WTC11 (cell line): ENCODE data around the gene FASTKD3.

Source experiments
- CBFB ChIP-seq: sonication (generic); formaldehyde crosslinking; IDR thresholded peaks from 2 replicates; pipeline ENCODE4 v1.8.1; 2022; ENCODE audit warnings: mild to moderate bottlenecking, low read depth, missing genetic modification reagents
- CREB1 ChIP-seq: sonication (generic); formaldehyde crosslinking; IDR thresholded peaks from 2 replicates; pipeline ENCODE4 v1.8.0; 2023; ENCODE audit warnings: mild to moderate bottlenecking, missing genetic modification reagents
- SMAD3 ChIP-seq: sonication (generic); formaldehyde crosslinking; IDR thresholded peaks from 2 replicates; pipeline ENCODE4 v1.8.0; 2022; ENCODE audit warnings: missing genetic modification reagents, mild to moderate bottlenecking, borderline replicate concordance
- SP1 ChIP-seq: sonication (generic); formaldehyde crosslinking; conservative IDR thresholded peaks from 2 replicates; pipeline ENCODE4 v1.8.1; 2022; ENCODE audit warnings: missing genetic modification reagents
- ZNF121 ChIP-seq: sonication (generic); formaldehyde crosslinking; IDR thresholded peaks from 2 replicates; pipeline ENCODE4 v1.8.0; 2023; ENCODE audit warnings: missing genetic modification reagents
- TF ChIP-seq, protein P1 (sequence below): sonication (generic); formaldehyde crosslinking; IDR thresholded peaks from 2 replicates; pipeline ENCODE4 v1.8.1; 2022; ENCODE audit warnings: missing genetic modification reagents, borderline replicate concordance
- TF ChIP-seq, protein P2 (sequence below): fragments of 200-600 bp; IDR thresholded peaks from 2 replicates; pipeline ENCODE4 v1.8.0; 2022; ENCODE audit warnings: antibody characterized with exemption
- TF ChIP-seq, protein P3 (sequence below): sonication (generic); formaldehyde crosslinking; IDR thresholded peaks from 2 replicates; pipeline ENCODE4 v1.8.1; 2023; ENCODE audit warnings: mild to moderate bottlenecking, missing genetic modification reagents
- TF ChIP-seq, protein P4 (sequence below): sonication (generic); formaldehyde crosslinking; conservative IDR thresholded peaks from 2 replicates; pipeline ENCODE4 v1.8.1; 2022; ENCODE audit warnings: mild to moderate bottlenecking, missing genetic modification reagents
- TF ChIP-seq, protein P5 (sequence below): sonication (generic); formaldehyde crosslinking; IDR thresholded peaks from 2 replicates; pipeline ENCODE4 v1.8.1; 2022; ENCODE audit warnings: low read depth, missing genetic modification reagents, borderline replicate concordance
- TF ChIP-seq, protein P6 (sequence below): sonication (generic); formaldehyde crosslinking; IDR thresholded peaks from 2 replicates; pipeline ENCODE4 v1.8.1; 2023; ENCODE audit warnings: mild to moderate bottlenecking, missing genetic modification reagents
- TF ChIP-seq, protein P7 (sequence below): fragments of 250-450 bp; sonication (Bioruptor Pico); IDR thresholded peaks from 2 replicates; pipeline ENCODE4 v2.1.2; 2022; ENCODE audit warnings: mild to moderate bottlenecking, moderate library complexity
- TF ChIP-seq, protein P8 (sequence below): sonication (generic); formaldehyde crosslinking; IDR thresholded peaks from 2 replicates; pipeline ENCODE4 v1.8.1; 2023; ENCODE audit warnings: mild to moderate bottlenecking, moderate library complexity, missing genetic modification reagents

DNA sequence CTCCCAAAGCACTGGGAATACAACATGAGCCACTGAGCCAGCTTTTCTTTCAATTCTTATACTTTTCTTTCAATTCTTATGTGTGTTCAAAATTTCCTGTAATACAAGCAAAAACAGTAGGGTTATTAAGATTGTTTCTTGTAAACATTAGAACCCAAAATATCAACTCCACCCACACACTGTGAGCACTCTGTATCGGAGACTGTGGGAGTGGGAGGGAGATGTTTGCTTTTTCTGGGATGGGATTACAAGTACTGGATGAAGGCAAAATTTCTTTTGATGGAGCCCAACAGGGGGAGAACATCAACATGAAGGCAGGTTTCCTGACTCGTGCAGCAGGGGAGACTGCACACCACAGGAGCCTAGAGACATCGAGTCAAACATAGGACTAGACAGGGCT, 13.2 kb downstream of the FASTKD3 start:
- TF ChIP-seq CBFB (CRISPR knock-in tag) (no peak), ZNF121 (CRISPR knock-in tag) (no peak), SMAD3 (CRISPR knock-in tag) (no peak), SP1 (CRISPR knock-in tag) (no peak), CREB1 (CRISPR knock-in tag) (no peak)
- TF ChIP-seq, protein P1, sequence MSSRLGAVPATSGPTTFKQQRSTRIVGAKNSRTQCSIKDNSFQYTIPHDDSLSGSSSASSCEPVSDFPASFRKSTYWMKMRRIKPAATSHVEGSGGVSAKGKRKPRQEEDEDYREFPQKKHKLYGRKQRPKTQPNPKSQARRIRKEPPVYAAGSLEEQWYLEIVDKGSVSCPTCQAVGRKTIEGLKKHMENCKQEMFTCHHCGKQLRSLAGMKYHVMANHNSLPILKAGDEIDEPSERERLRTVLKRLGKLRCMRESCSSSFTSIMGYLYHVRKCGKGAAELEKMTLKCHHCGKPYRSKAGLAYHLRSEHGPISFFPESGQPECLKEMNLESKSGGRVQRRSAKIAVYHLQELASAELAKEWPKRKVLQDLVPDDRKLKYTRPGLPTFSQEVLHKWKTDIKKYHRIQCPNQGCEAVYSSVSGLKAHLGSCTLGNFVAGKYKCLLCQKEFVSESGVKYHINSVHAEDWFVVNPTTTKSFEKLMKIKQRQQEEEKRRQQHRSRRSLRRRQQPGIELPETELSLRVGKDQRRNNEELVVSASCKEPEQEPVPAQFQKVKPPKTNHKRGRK (CRISPR knock-in tag) = no peak
- TF ChIP-seq, protein P2, sequence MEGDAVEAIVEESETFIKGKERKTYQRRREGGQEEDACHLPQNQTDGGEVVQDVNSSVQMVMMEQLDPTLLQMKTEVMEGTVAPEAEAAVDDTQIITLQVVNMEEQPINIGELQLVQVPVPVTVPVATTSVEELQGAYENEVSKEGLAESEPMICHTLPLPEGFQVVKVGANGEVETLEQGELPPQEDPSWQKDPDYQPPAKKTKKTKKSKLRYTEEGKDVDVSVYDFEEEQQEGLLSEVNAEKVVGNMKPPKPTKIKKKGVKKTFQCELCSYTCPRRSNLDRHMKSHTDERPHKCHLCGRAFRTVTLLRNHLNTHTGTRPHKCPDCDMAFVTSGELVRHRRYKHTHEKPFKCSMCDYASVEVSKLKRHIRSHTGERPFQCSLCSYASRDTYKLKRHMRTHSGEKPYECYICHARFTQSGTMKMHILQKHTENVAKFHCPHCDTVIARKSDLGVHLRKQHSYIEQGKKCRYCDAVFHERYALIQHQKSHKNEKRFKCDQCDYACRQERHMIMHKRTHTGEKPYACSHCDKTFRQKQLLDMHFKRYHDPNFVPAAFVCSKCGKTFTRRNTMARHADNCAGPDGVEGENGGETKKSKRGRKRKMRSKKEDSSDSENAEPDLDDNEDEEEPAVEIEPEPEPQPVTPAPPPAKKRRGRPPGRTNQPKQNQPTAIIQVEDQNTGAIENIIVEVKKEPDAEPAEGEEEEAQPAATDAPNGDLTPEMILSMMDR = no peak
- TF ChIP-seq, protein P3, sequence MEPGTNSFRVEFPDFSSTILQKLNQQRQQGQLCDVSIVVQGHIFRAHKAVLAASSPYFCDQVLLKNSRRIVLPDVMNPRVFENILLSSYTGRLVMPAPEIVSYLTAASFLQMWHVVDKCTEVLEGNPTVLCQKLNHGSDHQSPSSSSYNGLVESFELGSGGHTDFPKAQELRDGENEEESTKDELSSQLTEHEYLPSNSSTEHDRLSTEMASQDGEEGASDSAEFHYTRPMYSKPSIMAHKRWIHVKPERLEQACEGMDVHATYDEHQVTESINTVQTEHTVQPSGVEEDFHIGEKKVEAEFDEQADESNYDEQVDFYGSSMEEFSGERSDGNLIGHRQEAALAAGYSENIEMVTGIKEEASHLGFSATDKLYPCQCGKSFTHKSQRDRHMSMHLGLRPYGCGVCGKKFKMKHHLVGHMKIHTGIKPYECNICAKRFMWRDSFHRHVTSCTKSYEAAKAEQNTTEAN (CRISPR knock-in tag) = no peak
- TF ChIP-seq, protein P4, sequence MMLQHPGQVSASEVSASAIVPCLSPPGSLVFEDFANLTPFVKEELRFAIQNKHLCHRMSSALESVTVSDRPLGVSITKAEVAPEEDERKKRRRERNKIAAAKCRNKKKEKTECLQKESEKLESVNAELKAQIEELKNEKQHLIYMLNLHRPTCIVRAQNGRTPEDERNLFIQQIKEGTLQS (CRISPR knock-in tag) = no peak
- TF ChIP-seq, protein P5, sequence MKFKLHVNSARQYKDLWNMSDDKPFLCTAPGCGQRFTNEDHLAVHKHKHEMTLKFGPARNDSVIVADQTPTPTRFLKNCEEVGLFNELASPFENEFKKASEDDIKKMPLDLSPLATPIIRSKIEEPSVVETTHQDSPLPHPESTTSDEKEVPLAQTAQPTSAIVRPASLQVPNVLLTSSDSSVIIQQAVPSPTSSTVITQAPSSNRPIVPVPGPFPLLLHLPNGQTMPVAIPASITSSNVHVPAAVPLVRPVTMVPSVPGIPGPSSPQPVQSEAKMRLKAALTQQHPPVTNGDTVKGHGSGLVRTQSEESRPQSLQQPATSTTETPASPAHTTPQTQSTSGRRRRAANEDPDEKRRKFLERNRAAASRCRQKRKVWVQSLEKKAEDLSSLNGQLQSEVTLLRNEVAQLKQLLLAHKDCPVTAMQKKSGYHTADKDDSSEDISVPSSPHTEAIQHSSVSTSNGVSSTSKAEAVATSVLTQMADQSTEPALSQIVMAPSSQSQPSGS (CRISPR knock-in tag) = no peak
- TF ChIP-seq, protein P6, sequence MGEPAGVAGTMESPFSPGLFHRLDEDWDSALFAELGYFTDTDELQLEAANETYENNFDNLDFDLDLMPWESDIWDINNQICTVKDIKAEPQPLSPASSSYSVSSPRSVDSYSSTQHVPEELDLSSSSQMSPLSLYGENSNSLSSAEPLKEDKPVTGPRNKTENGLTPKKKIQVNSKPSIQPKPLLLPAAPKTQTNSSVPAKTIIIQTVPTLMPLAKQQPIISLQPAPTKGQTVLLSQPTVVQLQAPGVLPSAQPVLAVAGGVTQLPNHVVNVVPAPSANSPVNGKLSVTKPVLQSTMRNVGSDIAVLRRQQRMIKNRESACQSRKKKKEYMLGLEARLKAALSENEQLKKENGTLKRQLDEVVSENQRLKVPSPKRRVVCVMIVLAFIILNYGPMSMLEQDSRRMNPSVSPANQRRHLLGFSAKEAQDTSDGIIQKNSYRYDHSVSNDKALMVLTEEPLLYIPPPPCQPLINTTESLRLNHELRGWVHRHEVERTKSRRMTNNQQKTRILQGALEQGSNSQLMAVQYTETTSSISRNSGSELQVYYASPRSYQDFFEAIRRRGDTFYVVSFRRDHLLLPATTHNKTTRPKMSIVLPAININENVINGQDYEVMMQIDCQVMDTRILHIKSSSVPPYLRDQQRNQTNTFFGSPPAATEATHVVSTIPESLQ (CRISPR knock-in tag) = no peak
- TF ChIP-seq, protein P7, sequence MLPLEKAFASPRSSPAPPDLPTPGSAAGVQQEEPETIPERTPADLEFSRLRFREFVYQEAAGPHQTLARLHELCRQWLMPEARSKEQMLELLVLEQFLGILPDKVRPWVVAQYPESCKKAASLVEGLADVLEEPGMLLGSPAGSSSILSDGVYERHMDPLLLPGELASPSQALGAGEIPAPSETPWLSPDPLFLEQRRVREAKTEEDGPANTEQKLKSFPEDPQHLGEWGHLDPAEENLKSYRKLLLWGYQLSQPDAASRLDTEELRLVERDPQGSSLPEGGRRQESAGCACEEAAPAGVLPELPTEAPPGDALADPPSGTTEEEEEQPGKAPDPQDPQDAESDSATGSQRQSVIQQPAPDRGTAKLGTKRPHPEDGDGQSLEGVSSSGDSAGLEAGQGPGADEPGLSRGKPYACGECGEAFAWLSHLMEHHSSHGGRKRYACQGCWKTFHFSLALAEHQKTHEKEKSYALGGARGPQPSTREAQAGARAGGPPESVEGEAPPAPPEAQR (CRISPR knock-in tag) = no peak
- TF ChIP-seq, protein P8, sequence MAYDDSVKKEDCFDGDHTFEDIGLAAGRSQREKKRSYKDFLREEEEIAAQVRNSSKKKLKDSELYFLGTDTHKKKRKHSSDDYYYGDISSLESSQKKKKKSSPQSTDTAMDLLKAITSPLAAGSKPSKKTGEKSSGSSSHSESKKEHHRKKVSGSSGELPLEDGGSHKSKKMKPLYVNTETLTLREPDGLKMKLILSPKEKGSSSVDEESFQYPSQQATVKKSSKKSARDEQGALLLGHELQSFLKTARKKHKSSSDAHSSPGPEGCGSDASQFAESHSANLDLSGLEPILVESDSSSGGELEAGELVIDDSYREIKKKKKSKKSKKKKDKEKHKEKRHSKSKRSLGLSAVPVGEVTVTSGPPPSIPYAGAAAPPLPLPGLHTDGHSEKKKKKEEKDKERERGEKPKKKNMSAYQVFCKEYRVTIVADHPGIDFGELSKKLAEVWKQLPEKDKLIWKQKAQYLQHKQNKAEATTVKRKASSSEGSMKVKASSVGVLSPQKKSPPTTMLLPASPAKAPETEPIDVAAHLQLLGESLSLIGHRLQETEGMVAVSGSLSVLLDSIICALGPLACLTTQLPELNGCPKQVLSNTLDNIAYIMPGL (CRISPR knock-in tag) = no peak
